ENCODE results near the gene LTBP2. TPM values are rescaled to one million over a fixed set of nuclear protein-coding genes. Genes with fewer than 3 reads are reported as not detected.

Gene LTBP2
- total RNA-seq, 2 donors from 2014 or later, result 0.55 to 0.73 TPM

GRCh38 chr14:74585406-74586335, 26.4 kb downstream of the LTBP2 start:
- peaks cover 28 to 55% of the 10 kb centered on the region in 2 donors for H3K27me3 Mint-ChIP-seq
- ATAC-seq (no peak), DNase-seq (ENCODE audit: low spot score) (no peak)
- H3K4me3 Mint-ChIP-seq, result no peak overlapping the region
- no peaks in the 10 kb centered on the region for H3K9me3 Mint-ChIP-seq
- no peaks in the 10 kb centered on the region for H3K4me1 Mint-ChIP-seq (ENCODE audit: low read depth in 2 of 2)
- no peaks in the 10 kb centered on the region for H3K36me3 Mint-ChIP-seq
- H3K27ac Mint-ChIP-seq, result no peak overlapping the region

GRCh38 chr14:74584951-74585350, 27.1 kb downstream of the LTBP2 start:
- Mint-ChIP-seq H3K27me3 (peaks cover 32 to 57% of the 10 kb centered on the region in 2 donors), H3K4me3 (no peak overlapping the region), H3K27ac (no peak overlapping the region), H3K9me3 (no peaks in the 10 kb centered on the region), H3K4me1 (ENCODE audit: low read depth in 2 of 2) (peaks cover 0 to 4% of the 10 kb centered on the region in 2 donors), H3K36me3 (no peaks in the 10 kb centered on the region)
- DNase-seq (ENCODE audit: low spot score) (no peak), ATAC-seq (no peak)

- no peak for DNase-seq (ENCODE audit: low spot score)
- Mint-ChIP-seq H3K4me1 (ENCODE audit: low read depth in 2 of 2) (peaks cover 0 to 10% of the 10 kb centered on the region in 2 donors), H3K27ac (no peak overlapping the region), H3K36me3 (no peaks in the 10 kb centered on the region), H3K9me3 (no peaks in the 10 kb centered on the region), H3K27me3 (peaks cover 31 to 62% of the 10 kb centered on the region in 2 donors), H3K4me3 (no peak overlapping the region)
- ATAC-seq, result no peak
These were observed 28.2 kb downstream of the LTBP2 start for GRCh38 chr14:74583689-74584434.

- H3K9me3 Mint-ChIP-seq, result no peaks in the 10 kb centered on the region
- peaks cover 36 to 67% of the 10 kb centered on the region in 2 donors for H3K27me3 Mint-ChIP-seq
- no peak overlapping the region for H3K4me3 Mint-ChIP-seq
- H3K36me3 Mint-ChIP-seq, result no peaks in the 10 kb centered on the region
- ATAC-seq (no peak), DNase-seq (ENCODE audit: low spot score) (no peak)
- H3K4me1 Mint-ChIP-seq (ENCODE audit: low read depth in 2 of 2), result peaks cover 0 to 10% of the 10 kb centered on the region in 2 donors
- no peak overlapping the region for H3K27ac Mint-ChIP-seq
These were observed 29.0 kb downstream of the LTBP2 start for GRCh38 chr14:74582910-74583581.

GRCh38 chr14:74580275-74580672, 31.8 kb downstream of the LTBP2 start:
- Mint-ChIP-seq H3K9me3 (no peaks in the 10 kb centered on the region), H3K4me1 (ENCODE audit: low read depth in 2 of 2) (peaks cover 0 to 12% of the 10 kb centered on the region in 2 donors), H3K27ac (no peak overlapping the region), H3K27me3 (peaks cover 59 to 63% of the 10 kb centered on the region in 2 donors), H3K36me3 (no peaks in the 10 kb centered on the region), H3K4me3 (no peak overlapping the region)
- DNase-seq (ENCODE audit: low spot score) (no peak), ATAC-seq (no peak)

GRCh38 chr14:74579447-74580274, 32.4 kb downstream of the LTBP2 start:
- H3K27ac Mint-ChIP-seq, result no peak overlapping the region
- ATAC-seq (peak; percentile 56 to 66), DNase-seq (ENCODE audit: low spot score) (no peak)
- no peaks in the 10 kb centered on the region for H3K9me3 Mint-ChIP-seq
- H3K27me3 Mint-ChIP-seq, result peaks cover 55 to 60% of the 10 kb centered on the region in 2 donors
- no peak overlapping the region for H3K4me3 Mint-ChIP-seq
- H3K36me3 Mint-ChIP-seq, result no peaks in the 10 kb centered on the region
- H3K4me1 Mint-ChIP-seq (ENCODE audit: low read depth in 2 of 2), result peaks cover 2 to 14% of the 10 kb centered on the region in 2 donors

- no peaks in the 10 kb centered on the region for H3K36me3 Mint-ChIP-seq
- no peak overlapping the region for H3K27ac Mint-ChIP-seq
- ATAC-seq, result no peak
- no peak overlapping the region for H3K4me3 Mint-ChIP-seq
- no peak for DNase-seq (ENCODE audit: low spot score)
- H3K4me1 Mint-ChIP-seq (ENCODE audit: low read depth in 2 of 2), result peaks cover 14 to 26% of the 10 kb centered on the region in 2 donors
- H3K27me3 Mint-ChIP-seq, result peaks cover 59 to 64% of the 10 kb centered on the region in 2 donors
- H3K9me3 Mint-ChIP-seq, result no peaks in the 10 kb centered on the region
These were observed 33.6 kb downstream of the LTBP2 start for GRCh38 chr14:74578479-74578878.

- Mint-ChIP-seq H3K4me1 (ENCODE audit: low read depth in 2 of 2) (peaks cover 17 to 30% of the 10 kb centered on the region in 2 donors), H3K27me3 (peaks cover 55 to 67% of the 10 kb centered on the region in 2 donors), H3K9me3 (no peaks in the 10 kb centered on the region), H3K4me3 (no peak overlapping the region), H3K36me3 (no peaks in the 10 kb centered on the region), H3K27ac (no peak overlapping the region)
- ATAC-seq (no peak), DNase-seq (ENCODE audit: low spot score) (no peak)
These were observed 34.1 kb downstream of the LTBP2 start for GRCh38 chr14:74577948-74578275.

- Mint-ChIP-seq H3K4me1 (ENCODE audit: low read depth in 2 of 2) (peaks cover 22 to 35% of the 10 kb centered on the region in 2 donors), H3K36me3 (no peaks in the 10 kb centered on the region), H3K27me3 (peaks cover 52 to 72% of the 10 kb centered on the region in 2 donors)
These were observed 34.6 kb downstream of the LTBP2 start for GRCh38 chr14:74577247-74577947.

GRCh38 chr14:74575936-74576335, 36.1 kb downstream of the LTBP2 start:
- H3K27me3 Mint-ChIP-seq, result peaks cover 40 to 80% of the 10 kb centered on the region in 2 donors
- H3K36me3 Mint-ChIP-seq, result no peaks in the 10 kb centered on the region
- H3K4me1 Mint-ChIP-seq (ENCODE audit: low read depth in 2 of 2), result peaks cover 35 to 46% of the 10 kb centered on the region in 2 donors
- H3K4me3 Mint-ChIP-seq, result no peak overlapping the region
- no peaks in the 10 kb centered on the region for H3K9me3 Mint-ChIP-seq
- ATAC-seq (no peak), DNase-seq (ENCODE audit: low spot score) (no peak)
- no peak overlapping the region for H3K27ac Mint-ChIP-seq

More at GRCh38 chr14:74577247-74577947, 34.6 kb downstream of the LTBP2 start:
- Mint-ChIP-seq H3K4me3 (no peak overlapping the region), H3K27ac (no peak overlapping the region), H3K9me3 (no peaks in the 10 kb centered on the region)
- no peak for DNase-seq (ENCODE audit: low spot score)
- no peak for ATAC-seq

GRCh38 chr14:74575507-74575906, 36.5 kb downstream of the LTBP2 start:
- Mint-ChIP-seq H3K36me3 (no peaks in the 10 kb centered on the region), H3K4me3 (no peak overlapping the region), H3K27ac (no peak overlapping the region), H3K9me3 (no peaks in the 10 kb centered on the region), H3K4me1 (ENCODE audit: low read depth in 2 of 2) (peaks cover 35 to 46% of the 10 kb centered on the region in 2 donors), H3K27me3 (peaks cover 38 to 77% of the 10 kb centered on the region in 2 donors)
- DNase-seq (ENCODE audit: low spot score), result no peak
- no peak for ATAC-seq

- no peak overlapping the region for H3K4me3 Mint-ChIP-seq
- H3K27ac Mint-ChIP-seq, result peak overlapping the region in 1 of 2 donors; percentile 8
- DNase-seq (ENCODE audit: low spot score), result no peak
- H3K27me3 Mint-ChIP-seq, result peaks cover 40 to 77% of the 10 kb centered on the region in 2 donors
- no peaks in the 10 kb centered on the region for H3K9me3 Mint-ChIP-seq
- H3K4me1 Mint-ChIP-seq (ENCODE audit: low read depth in 2 of 2), result peaks cover 35 to 40% of the 10 kb centered on the region in 2 donors
- ATAC-seq, result no peak
- no peaks in the 10 kb centered on the region for H3K36me3 Mint-ChIP-seq
These were observed 37.3 kb downstream of the LTBP2 start for GRCh38 chr14:74574706-74575105.
